Suprapubic skin (tissue), 4 donors: ENCODE data around the gene CCDC148.

Experiments
- CTCF ChIP-seq, 2 donors: fragments of 200-600 bp in 1 of 2; fragments of 450-650 bp in 1 of 2; sonication (generic) in 1 of 2; IDR thresholded peaks; one replicate each; pipeline ENCODE4 v1.5.1; 2016 to 2019; ENCODE audit warnings: antibody characterized with exemption in 2 of 2, mild to moderate bottlenecking in 1 of 2, moderate library complexity in 1 of 2
- EP300 ChIP-seq: sonication (generic); formaldehyde crosslinking; IDR thresholded peaks from one replicate; pipeline ENCODE4 v1.6.1; 2017; ENCODE audit warnings: antibody characterized with exemption
- POLR2A ChIP-seq, 2 donors: fragments of 450-650 bp; IDR thresholded peaks; one replicate each; pipeline ENCODE4 v1.6.1; 2017; ENCODE audit warnings: antibody characterized with exemption in 2 of 2, mild to moderate bottlenecking in 2 of 2, moderate library complexity in 2 of 2
- POLR2AphosphoS5 ChIP-seq, 3 donors: sonication (generic); formaldehyde crosslinking; IDR thresholded peaks; one replicate each; pipeline ENCODE4 v1.6.1; 2017; ENCODE audit warnings: antibody characterized with exemption in 3 of 3

- TF ChIP-seq CTCF (IDR thresholded peaks at IDR 0.05) (no peak), POLR2AphosphoS5 (IDR thresholded peaks at IDR 0.05) (no peak), EP300 (no peak), POLR2A (IDR thresholded peaks at IDR 0.05) (no peak)
These were observed 251.8 kb downstream of the CCDC148 start for GRCh38 chr2:158204741-158205165.
